HepG2 (cell line): ENCODE data around the gene TCF3. TPM values are rescaled to one million over a fixed set of nuclear protein-coding genes. Genes with fewer than 3 reads are reported as not detected.

Experiments
- ATM ChIP-seq: fragments of 450-650 bp; IDR thresholded peaks from 2 replicates; pipeline ENCODE4 v1.7.1; 2017; ENCODE audit warnings: mild to moderate bottlenecking, borderline replicate concordance
- CBX1 ChIP-seq: IDR thresholded peaks from one replicate; pipeline ENCODE4 v1.6.1; 2016; ENCODE audit warnings: antibody characterized with exemption, low read depth
- CCDC6 ChIP-seq: sonication (generic); formaldehyde crosslinking; IDR thresholded peaks from 2 replicates; pipeline ENCODE4 v1.8.1; 2022; ENCODE audit warnings: mild to moderate bottlenecking, missing genetic modification reagents, moderate library complexity
- MNT ChIP-seq: fragments of 450-650 bp; IDR thresholded peaks from 2 replicates; pipeline ENCODE4 v1.6.1; 2016
- NAIF1 ChIP-seq: sonication (generic); formaldehyde crosslinking; IDR thresholded peaks from 2 replicates; pipeline ENCODE4 v1.5.0; 2020; ENCODE audit warnings: mild to moderate bottlenecking, missing genetic modification reagents, borderline replicate concordance
- SAP130 ChIP-seq: IDR thresholded peaks from 2 replicates; pipeline ENCODE4 v1.6.1; 2016; ENCODE audit warnings: low read depth
- SMC3 ChIP-seq: IDR thresholded peaks from 2 replicates; pipeline ENCODE4 v1.6.1; 2011; ENCODE audit warnings: low read length, improper control_type of control experiment
- TOPORS ChIP-seq: sonication (generic); formaldehyde crosslinking; IDR thresholded peaks from 2 replicates; pipeline ENCODE4 v1.8.0; 2023; ENCODE audit warnings: mild to moderate bottlenecking, missing genetic modification reagents
- ZFP91 ChIP-seq: sonication (generic); formaldehyde crosslinking; IDR thresholded peaks from 2 replicates; pipeline ENCODE4 v1.9.0; 2022; ENCODE audit warnings: missing genetic modification reagents, mild to moderate bottlenecking, borderline replicate concordance
- ZFX ChIP-seq: sonication (generic); formaldehyde crosslinking; IDR thresholded peaks from 2 replicates; pipeline ENCODE4 v1.4.0; 2020; ENCODE audit warnings: mild to moderate bottlenecking, low read depth, missing genetic modification reagents, moderate library complexity
- ZNF207 ChIP-seq: fragments of 450-650 bp; IDR thresholded peaks from 2 replicates; pipeline ENCODE4 v1.6.1; 2016; ENCODE audit warnings: antibody characterized with exemption, borderline replicate concordance
- ZNF274 ChIP-seq: sonication (generic); formaldehyde crosslinking; IDR thresholded peaks from 2 replicates; pipeline ENCODE4 v1.5.1; 2020; ENCODE audit warnings: mild to moderate bottlenecking, missing genetic modification reagents
- ZNF292 ChIP-seq: sonication (generic); formaldehyde crosslinking; IDR thresholded peaks from 2 replicates; pipeline ENCODE4 v1.8.1; 2022; ENCODE audit warnings: mild to moderate bottlenecking, low read depth, missing genetic modification reagents, borderline replicate concordance
- ZNF296 ChIP-seq: sonication (generic); formaldehyde crosslinking; conservative IDR thresholded peaks from 2 replicates; pipeline ENCODE4 v1.5.0; 2020; ENCODE audit warnings: mild to moderate bottlenecking, missing genetic modification reagents
- ZNF317 ChIP-seq: sonication (generic); formaldehyde crosslinking; IDR thresholded peaks from 2 replicates; pipeline ENCODE4 v1.5.0; 2020; ENCODE audit warnings: mild to moderate bottlenecking, missing genetic modification reagents
- ZNF382 ChIP-seq: sonication (generic); formaldehyde crosslinking; IDR thresholded peaks from 2 replicates; pipeline ENCODE4 v1.5.0; 2020; ENCODE audit warnings: missing genetic modification reagents, mild to moderate bottlenecking, borderline replicate concordance
- ZNF614 ChIP-seq: IDR thresholded peaks from 2 replicates; pipeline ENCODE4 v1.6.1; 2018; ENCODE audit warnings: missing biosample characterization, missing genetic modification reagents, inconsistent platforms, borderline replicate concordance
- ZNF619 ChIP-seq: sonication (generic); formaldehyde crosslinking; IDR thresholded peaks from 2 replicates; pipeline ENCODE4 v1.4.0; 2020; ENCODE audit warnings: mild to moderate bottlenecking, missing genetic modification reagents
- ZNF75D ChIP-seq: sonication (generic); formaldehyde crosslinking; IDR thresholded peaks from 2 replicates; pipeline ENCODE4 v1.8.1; 2023; ENCODE audit warnings: missing genetic modification reagents, mild to moderate bottlenecking, borderline replicate concordance
- ZNF768 ChIP-seq: sonication (generic); formaldehyde crosslinking; IDR thresholded peaks from 2 replicates; pipeline ENCODE4 v1.4.0; 2020; ENCODE audit warnings: missing genetic modification reagents
- ZNF775 ChIP-seq: sonication (generic); formaldehyde crosslinking; IDR thresholded peaks from 2 replicates; pipeline ENCODE4 v1.4.0; 2020; ENCODE audit warnings: missing genetic modification reagents, mild to moderate bottlenecking, moderate library complexity, borderline replicate concordance
- polyA plus RNA-seq, 8 experiments: library from polyadenylated mRNA; depleted of rRNA in 3 of 8; stranded (reverse) in 7 of 8; unstranded in 1 of 8; fragments of >200 nt; fragmentation: Illumina TruSeq in 4 of 8; extraction: Trizol in 4 of 8; gene quantifications; 2 replicates each; pipeline versions ENCODE4 v1.2.1 to v1.2.3, GENCODE V29; 2011 to 2016; ENCODE audit warnings: low read depth in 4 of 8, missing spikeins in 1 of 8, mixed read lengths in 1 of 8; ENCODE audit not compliant: insufficient read depth in 1 of 8
- total RNA-seq, 5 experiments: library from RNA; depleted of rRNA; stranded (reverse); fragments of >200 nt; fragmentation: Illumina TruSeq; extraction: Trizol; gene quantifications; 2 replicates each; pipeline ENCODE4 v1.2.3, GENCODE V29; 2016; ENCODE audit warnings: low read depth in 1 of 5
- TF ChIP-seq, protein P1 (sequence below): sonication (generic); formaldehyde crosslinking; conservative IDR thresholded peaks from 2 replicates; pipeline ENCODE4 v1.4.0; 2020; ENCODE audit warnings: missing genetic modification reagents
- TF ChIP-seq, protein P2 (sequence below): IDR thresholded peaks from 2 replicates; pipeline ENCODE4 v1.6.1; 2016; ENCODE audit warnings: missing biosample characterization, missing genetic modification reagents, low read depth
- TF ChIP-seq, protein P3 (sequence below): sonication (generic); formaldehyde crosslinking; IDR thresholded peaks from 2 replicates; pipeline ENCODE4 v1.8.1; 2023; ENCODE audit warnings: missing genetic modification reagents, mild to moderate bottlenecking, borderline replicate concordance

Gene TCF3
- total and polyA plus RNA-seq, 2 of the 13 experiments (the other 11 are each of a cell fraction or from before 2014, with no cell fraction given): 51.4 to 53.2 TPM

DNA sequence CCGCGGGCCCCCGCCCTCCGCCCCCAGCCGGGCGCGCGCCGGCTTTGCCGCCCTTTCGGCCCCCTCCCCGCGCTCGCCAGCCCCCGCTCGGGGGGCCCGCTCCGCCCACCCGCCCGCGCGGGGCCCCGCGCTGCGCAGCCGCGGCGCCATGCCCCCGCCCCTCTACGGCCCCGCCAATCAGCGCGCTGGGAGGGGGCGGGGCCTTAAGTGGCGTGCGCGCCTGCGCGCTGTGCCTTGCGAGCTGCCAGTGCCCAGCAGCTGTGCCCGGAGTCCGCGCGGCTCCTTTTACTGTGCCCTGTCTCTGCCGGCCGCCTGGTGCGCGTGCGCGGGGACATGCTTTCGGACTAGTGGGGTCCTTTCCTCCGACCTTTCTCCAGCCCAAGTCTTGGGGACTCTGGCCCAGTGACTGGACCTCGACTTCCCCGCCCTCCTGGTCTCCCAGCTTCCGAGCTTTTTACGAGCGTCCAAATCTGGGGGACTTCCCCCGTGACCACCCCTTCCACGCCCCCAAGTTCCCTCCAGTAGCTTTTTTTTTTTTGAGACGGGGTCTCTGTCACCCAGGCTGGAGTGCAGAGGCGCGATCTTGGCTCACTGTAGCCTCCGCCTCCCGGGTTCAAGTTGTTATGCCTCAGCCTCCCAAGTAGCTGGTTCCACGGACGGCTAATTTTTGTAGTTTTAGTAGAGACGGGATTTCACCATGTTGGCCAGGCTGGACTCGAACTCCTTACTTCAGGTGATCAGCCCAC is 59.5 kb downstream of the TCF3 start, which contains the start of gene MBD3 (continued):
- TF ChIP-seq MNT (no peak), ZFP91 (CRISPR knock-in tag) (peak; percentile 47), ZNF382 (CRISPR knock-in tag) (no peak), ZNF292 (no peak), ZNF75D (CRISPR knock-in tag) (no peak), SMC3 (no peak), ATM (no peak), CCDC6 (peak; percentile 16; the same call in 1 of the 2 replicates), ZNF775 (CRISPR knock-in tag) (no peak), ZNF274 (CRISPR knock-in tag) (peak; percentile 31; the same call in 1 of the 2 replicates), NAIF1 (CRISPR knock-in tag) (no peak), SAP130 (CRISPR knock-in tag) (0 out of 2 replicates have a peak, but pooled peaks have one; percentile 38), ZNF296 (no peak), ZNF619 (CRISPR knock-in tag) (0 out of 2 replicates have a peak, but pooled peaks have one; percentile 28), TOPORS (CRISPR knock-in tag) (peak; percentile 31; the same call in 1 of the 2 replicates), CBX1 (no peak), ZNF317 (peak; percentile 32; the same call in 1 of the 2 replicates), ZNF207 (no peak), ZNF768 (CRISPR knock-in tag) (no peak), ZNF614 (CRISPR knock-in tag) (no peak), ZFX (no peak)
- TF ChIP-seq, protein P1, sequence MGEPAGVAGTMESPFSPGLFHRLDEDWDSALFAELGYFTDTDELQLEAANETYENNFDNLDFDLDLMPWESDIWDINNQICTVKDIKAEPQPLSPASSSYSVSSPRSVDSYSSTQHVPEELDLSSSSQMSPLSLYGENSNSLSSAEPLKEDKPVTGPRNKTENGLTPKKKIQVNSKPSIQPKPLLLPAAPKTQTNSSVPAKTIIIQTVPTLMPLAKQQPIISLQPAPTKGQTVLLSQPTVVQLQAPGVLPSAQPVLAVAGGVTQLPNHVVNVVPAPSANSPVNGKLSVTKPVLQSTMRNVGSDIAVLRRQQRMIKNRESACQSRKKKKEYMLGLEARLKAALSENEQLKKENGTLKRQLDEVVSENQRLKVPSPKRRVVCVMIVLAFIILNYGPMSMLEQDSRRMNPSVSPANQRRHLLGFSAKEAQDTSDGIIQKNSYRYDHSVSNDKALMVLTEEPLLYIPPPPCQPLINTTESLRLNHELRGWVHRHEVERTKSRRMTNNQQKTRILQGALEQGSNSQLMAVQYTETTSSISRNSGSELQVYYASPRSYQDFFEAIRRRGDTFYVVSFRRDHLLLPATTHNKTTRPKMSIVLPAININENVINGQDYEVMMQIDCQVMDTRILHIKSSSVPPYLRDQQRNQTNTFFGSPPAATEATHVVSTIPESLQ (CRISPR knock-in tag): no peak
- TF ChIP-seq, protein P2, sequence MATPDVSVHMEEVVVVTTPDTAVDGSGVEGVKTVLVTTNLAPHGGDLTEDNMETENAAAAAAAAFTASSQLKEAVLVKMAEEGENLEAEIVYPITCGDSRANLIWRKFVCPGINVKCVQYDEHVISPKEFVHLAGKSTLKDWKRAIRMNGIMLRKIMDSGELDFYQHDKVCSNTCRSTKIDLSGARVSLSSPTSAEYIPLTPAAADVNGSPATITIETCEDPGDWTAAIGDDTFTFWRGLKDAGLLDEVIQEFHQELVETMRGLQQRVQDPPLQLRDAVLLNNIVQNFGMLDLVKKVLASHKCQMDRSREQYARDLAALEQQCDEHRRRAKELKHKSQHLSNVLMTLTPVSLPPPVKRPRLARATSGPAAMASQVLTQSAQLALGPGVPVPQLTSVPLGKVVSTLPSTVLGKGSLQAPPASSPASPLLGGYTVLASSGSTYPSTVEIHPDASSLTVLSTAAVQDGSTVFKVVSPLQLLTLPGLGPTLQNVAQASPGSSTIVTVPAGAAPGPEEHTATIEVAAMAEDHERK (CRISPR knock-in tag): no peak
- TF ChIP-seq, protein P3, sequence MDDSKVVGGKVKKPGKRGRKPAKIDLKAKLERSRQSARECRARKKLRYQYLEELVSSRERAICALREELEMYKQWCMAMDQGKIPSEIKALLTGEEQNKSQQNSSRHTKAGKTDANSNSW: no peak
